22Rv1 (cell line): ENCODE results near the gene PCNX1.

Experiments
- ZFX ChIP-seq: fragments of 450-650 bp; IDR thresholded peaks from 2 replicates; pipeline ENCODE4 v1.6.1; 2017; ENCODE audit warnings: antibody characterized with exemption, borderline replicate concordance
- TF ChIP-seq, protein P1 (sequence below): fragments of 450-650 bp; IDR thresholded peaks from 2 replicates; pipeline ENCODE4 v1.5.1; 2017; ENCODE audit warnings: mild to moderate bottlenecking

DNA sequence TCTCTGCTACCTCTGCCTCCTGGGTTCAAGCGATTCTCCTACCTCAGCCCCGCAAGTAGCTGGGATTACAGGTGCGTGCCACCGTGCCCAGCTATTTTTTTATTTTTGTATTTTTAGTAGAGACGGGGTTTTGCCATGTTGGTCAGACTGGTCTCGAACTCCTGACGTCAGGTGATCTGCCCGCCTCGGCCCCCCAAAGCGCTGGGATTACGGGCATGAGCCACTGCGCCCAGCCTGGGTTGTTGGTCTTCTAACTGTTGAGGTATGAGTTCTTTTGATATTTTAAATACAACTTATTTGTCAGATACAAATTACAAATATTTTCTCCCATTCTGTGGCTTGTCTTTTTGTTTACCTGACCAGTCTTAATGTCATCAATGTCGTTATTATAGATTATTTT is 95.9 kb downstream of the PCNX1 start:
- TF ChIP-seq, protein P1, sequence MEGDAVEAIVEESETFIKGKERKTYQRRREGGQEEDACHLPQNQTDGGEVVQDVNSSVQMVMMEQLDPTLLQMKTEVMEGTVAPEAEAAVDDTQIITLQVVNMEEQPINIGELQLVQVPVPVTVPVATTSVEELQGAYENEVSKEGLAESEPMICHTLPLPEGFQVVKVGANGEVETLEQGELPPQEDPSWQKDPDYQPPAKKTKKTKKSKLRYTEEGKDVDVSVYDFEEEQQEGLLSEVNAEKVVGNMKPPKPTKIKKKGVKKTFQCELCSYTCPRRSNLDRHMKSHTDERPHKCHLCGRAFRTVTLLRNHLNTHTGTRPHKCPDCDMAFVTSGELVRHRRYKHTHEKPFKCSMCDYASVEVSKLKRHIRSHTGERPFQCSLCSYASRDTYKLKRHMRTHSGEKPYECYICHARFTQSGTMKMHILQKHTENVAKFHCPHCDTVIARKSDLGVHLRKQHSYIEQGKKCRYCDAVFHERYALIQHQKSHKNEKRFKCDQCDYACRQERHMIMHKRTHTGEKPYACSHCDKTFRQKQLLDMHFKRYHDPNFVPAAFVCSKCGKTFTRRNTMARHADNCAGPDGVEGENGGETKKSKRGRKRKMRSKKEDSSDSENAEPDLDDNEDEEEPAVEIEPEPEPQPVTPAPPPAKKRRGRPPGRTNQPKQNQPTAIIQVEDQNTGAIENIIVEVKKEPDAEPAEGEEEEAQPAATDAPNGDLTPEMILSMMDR = no peak
- no peak for TF ChIP-seq ZFX
